HCT116 (cell line): ENCODE measurements around the gene ETV5. TPM values are rescaled to one million over a fixed set of nuclear protein-coding genes. Genes with fewer than 3 reads are reported as not detected.

Source experiments
- ATAC-seq: fragments of 200-7000 bp; cut with Tn5 transposase; 2 replicates; pipeline ENCODE4 v1.9.1; 2020; ENCODE audit warnings: mild to moderate bottlenecking, moderate library complexity
- BruUV-seq: library from RNA; stranded (reverse); fragments of 400-500 nt; replicated peaks from 2 replicates; lab custom pipeline; 2021; lab: Mats Ljungman, UMichigan
- CTCF ChIA-PET: fragments of 300-600 bp; sonication (Branson Sonifier 250); formaldehyde crosslinking; loops from one replicate; lab custom pipeline; 2021; ENCODE audit warnings: antibody characterized with exemption; lab: Charles Lee
- POLR2A ChIA-PET: fragments of 300-600, 350-600 bp; sonication (Branson Sonifier 250); formaldehyde crosslinking; loops from one replicate; lab custom pipeline; 2021; ENCODE audit warnings: antibody characterized with exemption; lab: Charles Lee
- RAD21 ChIA-PET, 2 experiments: fragments of 300-600 bp; sonication (Branson Sonifier 250); formaldehyde crosslinking; loops; one replicate each; lab custom pipeline; 2023; ENCODE audit warnings: low total read pairs in 2 of 2; ENCODE audit not compliant: uncharacterized antibody in 2 of 2, unreplicated experiment in 2 of 2, low non-redundant PET in 1 of 2; lab: Charles Lee
- DNase-seq: peaks from one replicate; pipeline ENCODE4 v3.0.0-alpha.2; 2010; ENCODE audit warnings: low read depth, low spot score
- H2AFZ ChIP-seq: fragments of 200-600 bp; shearing (Covaris generic), sonication (generic); 2 replicates; pipeline ENCODE4 v1.6.1; 2017; ENCODE audit warnings: low read depth, mixed run types, mixed read lengths, antibody characterized with exemption, low read length; ENCODE audit not compliant: poor library complexity, severe bottlenecking
- H3K27ac ChIP-seq: 2 replicates; pipeline ENCODE4 v1.5.1; 2012; ENCODE audit warnings: low read depth, low read length
- H3K27me3 ChIP-seq: fragments of 200-600 bp; sonication (generic); 2 replicates; pipeline ENCODE4 v1.6.1; 2016; ENCODE audit warnings: mixed run types, low read length, mixed read lengths; ENCODE audit not compliant: insufficient read depth
- H3K36me3 ChIP-seq, 2 experiments: fragments of 200-500 bp in 1 of 2; fragments of 200-600 bp in 1 of 2; sonication (Bioruptor generic) in 1 of 2; sonication (generic) in 1 of 2; 2 replicates each; pipeline versions ENCODE4 v1.5.1 to v1.6.1; 2014 to 2016; ENCODE audit warnings: low read length in 2 of 2, inconsistent platforms in 1 of 2, mixed read lengths in 1 of 2, mixed run types in 1 of 2; ENCODE audit not compliant: insufficient read depth in 2 of 2, control insufficient read depth in 1 of 2
- H3K4me1 ChIP-seq, 2 experiments: fragments of 200-600 bp in 1 of 2; sonication (generic) in 1 of 2; 2 replicates each; pipeline versions ENCODE4 v1.5.1 to v1.6.1; 2012 to 2017; ENCODE audit warnings: low read length in 2 of 2, inconsistent platforms in 1 of 2, mild to moderate bottlenecking in 1 of 2, mixed read lengths in 1 of 2, mixed run types in 1 of 2, moderate library complexity in 1 of 2; ENCODE audit not compliant: insufficient read depth in 2 of 2, control insufficient read depth in 1 of 2
- H3K4me2 ChIP-seq: fragments of 200-600 bp; sonication (generic); 2 replicates; pipeline ENCODE4 v1.6.1; 2017; ENCODE audit warnings: mixed run types, low read length, mixed read lengths
- H3K4me3 ChIP-seq, 2 experiments: fragments of 200-600 bp in 1 of 2; sonication (generic) in 1 of 2; replicated peaks in 1 of 2; 2 replicates each; pipeline ENCODE4 v1.5.1; 2011 to 2016; ENCODE audit warnings: low read length in 2 of 2, control low read depth in 1 of 2, low read depth in 1 of 2, mild to moderate bottlenecking in 1 of 2, mixed read lengths in 1 of 2, mixed run types in 1 of 2
- H3K79me2 ChIP-seq: fragments of 200-600 bp; sonication (generic); 2 replicates; pipeline ENCODE4 v1.6.1; 2017; ENCODE audit warnings: mild to moderate bottlenecking, mixed run types, low read length, moderate library complexity, mixed read lengths; ENCODE audit not compliant: insufficient read depth
- H3K9ac ChIP-seq: fragments of 200-600 bp; sonication (generic); 2 replicates; pipeline ENCODE4 v1.6.1; 2016; ENCODE audit warnings: low read length, mixed read lengths
- H3K9me2 ChIP-seq: fragments of 200-600 bp; sonication (generic), shearing (Covaris generic); 2 replicates; pipeline ENCODE4 v1.6.1; 2017; ENCODE audit warnings: mixed run types, mild to moderate bottlenecking, moderate library complexity; ENCODE audit not compliant: insufficient read depth
- H3K9me3 ChIP-seq, 2 experiments: fragments of 200-500 bp in 1 of 2; fragments of 200-600 bp in 1 of 2; sonication (Bioruptor generic) in 1 of 2; sonication (generic) in 1 of 2; 2 replicates each; pipeline ENCODE4 v1.6.1; 2014 to 2017; ENCODE audit warnings: low read length in 2 of 2, mixed read lengths in 2 of 2, inconsistent platforms in 1 of 2, low read depth in 1 of 2, mild to moderate bottlenecking in 1 of 2, mixed run types in 1 of 2, moderate library complexity in 1 of 2; ENCODE audit not compliant: control insufficient read depth in 1 of 2, insufficient read depth in 1 of 2
- H4K20me1 ChIP-seq: fragments of 200-600 bp; sonication (generic), shearing (Covaris generic); 2 replicates; pipeline ENCODE4 v1.6.1; 2017; ENCODE audit warnings: mixed run types, mild to moderate bottlenecking, moderate library complexity; ENCODE audit not compliant: insufficient read depth
- ATF3 ChIP-seq: IDR thresholded peaks from 2 replicates; pipeline ENCODE4 v1.6.1; 2012
- CEBPB ChIP-seq: IDR thresholded peaks from 2 replicates; pipeline ENCODE4 v1.6.1; 2012; ENCODE audit warnings: low read depth
- CTCF ChIP-seq, 3 experiments: fragments of 200-600 bp in 1 of 3; sonication (generic) in 1 of 3; IDR thresholded peaks in 2 of 3; conservative IDR thresholded peaks in 1 of 3; 2 replicates each; pipeline ENCODE4 v1.5.1; 2012 to 2017; ENCODE audit warnings: low read depth in 2 of 3, low read length in 2 of 3, antibody characterized with exemption in 1 of 3, borderline replicate concordance in 1 of 3, control low read depth in 1 of 3, mild to moderate bottlenecking in 1 of 3, mixed read lengths in 1 of 3, mixed run types in 1 of 3, moderate library complexity in 1 of 3; ENCODE audit not compliant: insufficient read depth in 1 of 3
- EGR1 ChIP-seq: IDR thresholded peaks from 2 replicates; pipeline ENCODE4 v1.6.1; 2012; ENCODE audit warnings: low read depth
- ELF1 ChIP-seq: IDR thresholded peaks from 2 replicates; pipeline ENCODE4 v1.6.1; 2012; ENCODE audit warnings: low read depth, borderline replicate concordance
- EZH2 ChIP-seq: fragments of 200-600 bp; sonication (generic); IDR thresholded peaks from 2 replicates; pipeline ENCODE4 v1.6.1; 2017; ENCODE audit warnings: antibody characterized with exemption, mixed run types
- EZH2phosphoT487 ChIP-seq: fragments of 200-600 bp; IDR thresholded peaks from 2 replicates; pipeline ENCODE4 v1.6.1; 2018; ENCODE audit warnings: antibody characterized with exemption, borderline replicate concordance
- FOSL1 ChIP-seq: IDR thresholded peaks from 2 replicates; pipeline ENCODE4 v1.6.1; 2012; ENCODE audit warnings: low read depth
- POLR2A ChIP-seq: IDR thresholded peaks from 2 replicates; pipeline ENCODE4 v1.7.0; 2011; ENCODE audit warnings: borderline replicate concordance; ENCODE audit not compliant: insufficient read depth, insufficient read length; ENCODE audit errors: extremely low read depth
- POLR2AphosphoS5 ChIP-seq: IDR thresholded peaks from 2 replicates; pipeline ENCODE4 v1.6.1; 2011; ENCODE audit warnings: mild to moderate bottlenecking, low read depth, low read length, moderate library complexity
- RAD21 ChIP-seq: IDR thresholded peaks from 2 replicates; pipeline ENCODE4 v1.6.1; 2012; ENCODE audit warnings: low read depth, mild to moderate bottlenecking
- SIN3A ChIP-seq: IDR thresholded peaks from 2 replicates; pipeline ENCODE4 v1.6.1; 2012; ENCODE audit warnings: low read depth
- SP1 ChIP-seq: IDR thresholded peaks from 2 replicates; pipeline ENCODE4 v1.6.1; 2012; ENCODE audit warnings: low read depth
- TCF7L2 ChIP-seq: IDR thresholded peaks from 2 replicates; pipeline ENCODE4 v1.7.0; 2011; ENCODE audit warnings: borderline replicate concordance, inconsistent platforms; ENCODE audit not compliant: insufficient read depth, insufficient read length; ENCODE audit errors: extremely low read depth
- YY1 ChIP-seq: IDR thresholded peaks from 2 replicates; pipeline ENCODE4 v1.6.1; 2011; ENCODE audit warnings: low read length, low read depth, moderate library complexity, mild to moderate bottlenecking; ENCODE audit not compliant: insufficient replicate concordance; ENCODE audit errors: extremely low read depth
- ZBTB33 ChIP-seq: IDR thresholded peaks from 2 replicates; pipeline ENCODE4 v1.6.1; 2011; ENCODE audit warnings: mild to moderate bottlenecking, low read length, moderate library complexity; ENCODE audit not compliant: insufficient replicate concordance; ENCODE audit errors: extremely low read depth
- ZFX ChIP-seq: fragments of 450-650 bp; IDR thresholded peaks from 2 replicates; pipeline ENCODE4 v1.6.1; 2017
- ZNF274 ChIP-seq: fragments of 200-500 bp; sonication (Bioruptor generic); IDR thresholded peaks from 2 replicates; pipeline ENCODE4 v1.6.1; 2014; ENCODE audit warnings: mild to moderate bottlenecking, low read depth, low read length, inconsistent platforms
- intact Hi-C: fragments of 100-400 bp; cut with micrococcal nuclease; formaldehyde crosslinking; loops from 2 replicates; pipeline ENCODE4 v1.10.0; 2022
- total RNA-seq: library from RNA; stranded (reverse); gene quantifications from one replicate; pipeline ENCODE4 v1.2.1, GENCODE V29; 2021; ENCODE audit not compliant: unreplicated experiment
- TF ChIP-seq, protein P1 (sequence below): IDR thresholded peaks from 2 replicates; pipeline ENCODE4 v1.6.1; 2012; ENCODE audit warnings: low read depth
- TF ChIP-seq, protein P2 (sequence below): IDR thresholded peaks from 2 replicates; pipeline ENCODE4 v1.6.1; 2012

The ETV5 gene
- total RNA-seq, 1 experiment from 2014 or later = 89.7 TPM

GRCh38 chr3:186060222-186060621 is 48.7 kb downstream of the ETV5 start:
- intact Hi-C loops = no loop called here
- Histone ChIP-seq H4K20me1 (no peaks in the 10 kb centered on the region), H3K9me3 (no peaks in the 10 kb centered on the region), H3K36me3 (peaks cover 11 to 31% of the 10 kb centered on the region in 2 experiments), H3K4me3 (no peak overlapping the region), H3K27me3 (no peaks in the 10 kb centered on the region), H3K4me2 (no peak overlapping the region), H3K79me2 (no peaks in the 10 kb centered on the region), H3K9ac (no peak overlapping the region), H2AFZ (no peak overlapping the region), H3K4me1 (no peaks in the 10 kb centered on the region), H3K27ac (no peak overlapping the region), H3K9me2 (no peaks in the 10 kb centered on the region)
- BruUV-seq = no TSS peak
- TF ChIP-seq ZNF274 (no peak), SIN3A (no peak), FOSL1 (no peak), ATF3 (no peak), SP1 (no peak), POLR2AphosphoS5 (no peak), ELF1 (no peak), EZH2 (no peak), ZFX (no peak), EGR1 (no peak), TCF7L2 (no peak), CEBPB (no peak), EZH2phosphoT487 (no peak), CTCF (IDR thresholded peaks at IDR 0.05 in 2 of 3, conservative IDR thresholded peaks at IDR 0.05 in 1 of 3; ENCODE audit: borderline replicate concordance in 1 of 3, insufficient read depth in 1 of 3, low read depth in 2 of 3, low read length in 2 of 3) (no peak), YY1 (no peak), ZBTB33 (no peak), RAD21 (no peak), POLR2A (no peak)
- TF ChIP-seq, protein P1, sequence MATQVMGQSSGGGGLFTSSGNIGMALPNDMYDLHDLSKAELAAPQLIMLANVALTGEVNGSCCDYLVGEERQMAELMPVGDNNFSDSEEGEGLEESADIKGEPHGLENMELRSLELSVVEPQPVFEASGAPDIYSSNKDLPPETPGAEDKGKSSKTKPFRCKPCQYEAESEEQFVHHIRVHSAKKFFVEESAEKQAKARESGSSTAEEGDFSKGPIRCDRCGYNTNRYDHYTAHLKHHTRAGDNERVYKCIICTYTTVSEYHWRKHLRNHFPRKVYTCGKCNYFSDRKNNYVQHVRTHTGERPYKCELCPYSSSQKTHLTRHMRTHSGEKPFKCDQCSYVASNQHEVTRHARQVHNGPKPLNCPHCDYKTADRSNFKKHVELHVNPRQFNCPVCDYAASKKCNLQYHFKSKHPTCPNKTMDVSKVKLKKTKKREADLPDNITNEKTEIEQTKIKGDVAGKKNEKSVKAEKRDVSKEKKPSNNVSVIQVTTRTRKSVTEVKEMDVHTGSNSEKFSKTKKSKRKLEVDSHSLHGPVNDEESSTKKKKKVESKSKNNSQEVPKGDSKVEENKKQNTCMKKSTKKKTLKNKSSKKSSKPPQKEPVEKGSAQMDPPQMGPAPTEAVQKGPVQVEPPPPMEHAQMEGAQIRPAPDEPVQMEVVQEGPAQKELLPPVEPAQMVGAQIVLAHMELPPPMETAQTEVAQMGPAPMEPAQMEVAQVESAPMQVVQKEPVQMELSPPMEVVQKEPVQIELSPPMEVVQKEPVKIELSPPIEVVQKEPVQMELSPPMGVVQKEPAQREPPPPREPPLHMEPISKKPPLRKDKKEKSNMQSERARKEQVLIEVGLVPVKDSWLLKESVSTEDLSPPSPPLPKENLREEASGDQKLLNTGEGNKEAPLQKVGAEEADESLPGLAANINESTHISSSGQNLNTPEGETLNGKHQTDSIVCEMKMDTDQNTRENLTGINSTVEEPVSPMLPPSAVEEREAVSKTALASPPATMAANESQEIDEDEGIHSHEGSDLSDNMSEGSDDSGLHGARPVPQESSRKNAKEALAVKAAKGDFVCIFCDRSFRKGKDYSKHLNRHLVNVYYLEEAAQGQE = no peak
- TF ChIP-seq, protein P2, sequence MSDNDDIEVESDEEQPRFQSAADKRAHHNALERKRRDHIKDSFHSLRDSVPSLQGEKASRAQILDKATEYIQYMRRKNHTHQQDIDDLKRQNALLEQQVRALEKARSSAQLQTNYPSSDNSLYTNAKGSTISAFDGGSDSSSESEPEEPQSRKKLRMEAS = no peak
- RAD21 ChIA-PET = no interaction called here
- DNase-seq = no peak
- no peak for ATAC-seq
- CTCF ChIA-PET = no interaction called here
- POLR2A ChIA-PET = no interaction called here
